ENCODE measurements around the gene CDCA3. TPM values are rescaled to one million over a fixed set of nuclear protein-coding genes. Genes with fewer than 3 reads are reported as not detected.

The CDCA3 gene
- total RNA-seq (2016; rRNA removed; fragmentation: Illumina TruSeq; extraction: Trizol) (51.9 and 56.5 TPM in 2 replicates), polyA plus RNA-seq (2011; rRNA removed) (21.8 and 32.7 TPM in 2 replicates), polyA minus RNA-seq (2011; rRNA and poly(A)+ RNA removed; ENCODE audit: low replicate concordance) (37.9 and 93.4 TPM in 2 replicates), Bru-seq, nascent RNA (percentile 53 among the genes with signal in this experiment), BruChase-seq, experiment 1, labeled RNA remaining after a 6-hour chase (percentile 59 among the genes with signal in this experiment), BruChase-seq, experiment 2, labeled RNA remaining after a 2-hour chase (percentile 59 among the genes with signal in this experiment)
- 18.2 and 19.1 TPM in 2 replicates for total RNA-seq (2016; cell fraction: cytosol; rRNA removed; fragmentation: Illumina TruSeq; extraction: Trizol; ENCODE audit: low read depth)
- 50.0 and 55.6 TPM in 2 replicates for total RNA-seq (2016; cell fraction: insoluble cytoplasmic fraction; rRNA removed; fragmentation: Illumina TruSeq; extraction: Trizol)
- total RNA-seq (2016; cell fraction: membrane; rRNA removed; fragmentation: Illumina TruSeq; extraction: Trizol): 20.4 and 21.6 TPM in 2 replicates
- 31.7 and 43.0 TPM in 2 replicates for total RNA-seq (2016; cell fraction: nucleus; rRNA removed; fragmentation: Illumina TruSeq; extraction: Trizol)
- 13.5 and 33.7 TPM in 2 replicates for polyA plus RNA-seq (2011; cell fraction: cytosol; rRNA removed)
- 64.2 and 90.2 TPM in 2 replicates for polyA plus RNA-seq (2011; cell fraction: nucleus; rRNA removed)
- polyA plus RNA-seq (2012): 11.7 and 21.3 TPM in 2 replicates
- 16.4 and 16.7 TPM in 2 replicates for polyA plus RNA-seq (2016; cell fraction: cytosol; fragmentation: Illumina TruSeq; extraction: Trizol; ENCODE audit: low read depth)
- 57.9 and 60.0 TPM in 2 replicates for polyA plus RNA-seq (2016; cell fraction: insoluble cytoplasmic fraction; fragmentation: Illumina TruSeq; extraction: Trizol; ENCODE audit: low read depth)
- 15.5 and 16.6 TPM in 2 replicates for polyA plus RNA-seq (2016; cell fraction: membrane; fragmentation: Illumina TruSeq; extraction: Trizol; ENCODE audit: low read depth)
- polyA plus RNA-seq (2016; cell fraction: nucleus; fragmentation: Illumina TruSeq; extraction: Trizol; ENCODE audit: insufficient read depth, low read depth): 101 and 114 TPM in 2 replicates
- 13.8 and 22.5 TPM in 2 replicates for polyA minus RNA-seq (2011; cell fraction: cytosol; rRNA and poly(A)+ RNA removed)
- polyA minus RNA-seq (2011; cell fraction: nucleus; rRNA and poly(A)+ RNA removed): 19.8 and 31.5 TPM in 2 replicates
- long read RNA-seq, experiment 1, transcript CDCA3-207 (6 exons, 1,943 nt): major isoform, 47 of 65 reads
- long read RNA-seq, experiment 1, transcript CDCA3-204 (5 exons, 1,327 nt): minor isoform, 6 of 65 reads
- long read RNA-seq, experiment 1, partial matches to known transcripts: 1 of 65 reads
- long read RNA-seq, experiment 1, other reads (novel, unspliced or antisense): 7 of 65 reads
- long read RNA-seq, experiment 2, transcript CDCA3-207 (6 exons, 1,943 nt): major isoform, 6 of 14 reads
- long read RNA-seq, experiment 2, partial matches to known transcripts: 4 of 14 reads
- long read RNA-seq, experiment 2, other reads (novel, unspliced or antisense): 3 of 14 reads

GRCh38 chr12:6851153-6851920 lies at the start of gene CDCA3:
CDCA3 (minus strand) TSS chr12:6851286; CDS start chr12:6850952, 334 bp downstream.
- H3K9ac ChIP-seq (ENCODE audit: insufficient read depth, low read depth, low read length): peak within 1 kb of the TSS; percentile 86
- no TSS peak for BruUV-seq (replicated peaks)
- peak within 1 kb of the TSS; percentile 92 for H3K4me2 ChIP-seq (ENCODE audit: low read depth, low read length)
- ChIA-PET CTCF (ENCODE audit: low intra/inter-chr PET ratio, low total read pairs) (no interaction called here), POLR2A (interaction anchor here (0.8 to 5.2 kb wide), 24 partner anchors 10 to 317 kb away, joined by 3 to 132 read pairs (median 12); partner anchors contain the start of genes C12orf57, COPS7A, GAPDH and GNB3)
- intact Hi-C loops (cut with micrococcal nuclease; ENCODE audit: unreplicated experiment) (loop anchor here (1.0 kb wide), 1 partner anchor 22 kb away; the partner anchor contains the start of gene SPSB2), in situ Hi-C loops (cut with HindIII; ENCODE audit: extremely low pct_ligation_motif_present, low pct_unique_long_range_greater_than_20kb) (no loop called here)
- no peaks in the 10 kb centered on the region; the same call in 1 of the 2 replicates for H4K20me1 ChIP-seq (ENCODE audit: insufficient read depth, low read length)
- H3K36me3 ChIP-seq (replicated peaks in 1 of 2; ENCODE audit: control insufficient read depth in 1 of 2, insufficient read depth in 2 of 2, low read length in 2 of 2): peaks cover 8 to 43% of the 10 kb centered on the region in 2 experiments
- peaks cover 33% of the 10 kb centered on the region for H3K4me1 ChIP-seq (ENCODE audit: insufficient read depth, low read length)
- H3K27ac ChIP-seq (ENCODE audit: extremely low read length, insufficient read depth, low read length): peak within 1 kb of the TSS; percentile 82
- under 1% methylated on average over 35 of the region's 37 CpGs for WGBS (ENCODE audit: low lambda C conversion rate)
- peak within 1 kb of the TSS; percentile 25 for H2AFZ ChIP-seq (ENCODE audit: low read length)
- peak within 1 kb of the TSS; percentile 65 to 95 (median 79) for H3K4me3 ChIP-seq (replicated peaks in 1 of 3; ENCODE audit: insufficient read depth in 1 of 3, low read depth in 2 of 3, low read length in 3 of 3)
- peak; percentile 83 for ATAC-seq
- FAIRE-seq: peak; percentile 98
- no peaks in the 10 kb centered on the region for H3K9me3 ChIP-seq (ENCODE audit: low read length)
- DNase-seq (ENCODE audit: low spot score): peak; percentile 99
- H3K27me3 ChIP-seq (ENCODE audit: control insufficient read depth in 1 of 2, insufficient read depth in 2 of 2, low read length in 2 of 2): no peaks in the 10 kb centered on the region
- peaks cover 37% of the 10 kb centered on the region for H3K79me2 ChIP-seq (ENCODE audit: insufficient read depth, low read length)
- TF ChIP-seq ZFP37 (CRISPR knock-in tag; IDR thresholded peaks at IDR 0.05; ENCODE audit: borderline replicate concordance) (peak; percentile 42; the same call in 1 of the 2 replicates), ZNF879 (CRISPR knock-in tag; IDR thresholded peaks at IDR 0.05) (no peak), CERS6 (CRISPR knock-in tag; IDR thresholded peaks at IDR 0.05) (no peak), ZNF724P (CRISPR knock-in tag; IDR thresholded peaks at IDR 0.05; ENCODE audit: borderline replicate concordance) (peak; percentile 78), ETS1 (CRISPR knock-in tag; IDR thresholded peaks at IDR 0.05) (no peak), WIZ (CRISPR knock-in tag; IDR thresholded peaks at IDR 0.05) (no peak), NCOA2 (CRISPR knock-in tag; IDR thresholded peaks at IDR 0.05) (no peak)
- TF ChIP-seq, protein P1, sequence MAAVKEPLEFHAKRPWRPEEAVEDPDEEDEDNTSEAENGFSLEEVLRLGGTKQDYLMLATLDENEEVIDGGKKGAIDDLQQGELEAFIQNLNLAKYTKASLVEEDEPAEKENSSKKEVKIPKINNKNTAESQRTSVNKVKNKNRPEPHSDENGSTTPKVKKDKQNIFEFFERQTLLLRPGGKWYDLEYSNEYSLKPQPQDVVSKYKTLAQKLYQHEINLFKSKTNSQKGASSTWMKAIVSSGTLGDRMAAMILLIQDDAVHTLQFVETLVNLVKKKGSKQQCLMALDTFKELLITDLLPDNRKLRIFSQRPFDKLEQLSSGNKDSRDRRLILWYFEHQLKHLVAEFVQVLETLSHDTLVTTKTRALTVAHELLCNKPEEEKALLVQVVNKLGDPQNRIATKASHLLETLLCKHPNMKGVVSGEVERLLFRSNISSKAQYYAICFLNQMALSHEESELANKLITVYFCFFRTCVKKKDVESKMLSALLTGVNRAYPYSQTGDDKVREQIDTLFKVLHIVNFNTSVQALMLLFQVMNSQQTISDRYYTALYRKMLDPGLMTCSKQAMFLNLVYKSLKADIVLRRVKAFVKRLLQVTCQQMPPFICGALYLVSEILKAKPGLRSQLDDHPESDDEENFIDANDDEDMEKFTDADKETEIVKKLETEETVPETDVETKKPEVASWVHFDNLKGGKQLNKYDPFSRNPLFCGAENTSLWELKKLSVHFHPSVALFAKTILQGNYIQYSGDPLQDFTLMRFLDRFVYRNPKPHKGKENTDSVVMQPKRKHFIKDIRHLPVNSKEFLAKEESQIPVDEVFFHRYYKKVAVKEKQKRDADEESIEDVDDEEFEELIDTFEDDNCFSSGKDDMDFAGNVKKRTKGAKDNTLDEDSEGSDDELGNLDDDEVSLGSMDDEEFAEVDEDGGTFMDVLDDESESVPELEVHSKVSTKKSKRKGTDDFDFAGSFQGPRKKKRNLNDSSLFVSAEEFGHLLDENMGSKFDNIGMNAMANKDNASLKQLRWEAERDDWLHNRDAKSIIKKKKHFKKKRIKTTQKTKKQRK (IDR thresholded peaks at IDR 0.05; ENCODE audit: low read length): peak; percentile 14; the same call in 1 of the 2 replicates
- TF ChIP-seq, protein P2, sequence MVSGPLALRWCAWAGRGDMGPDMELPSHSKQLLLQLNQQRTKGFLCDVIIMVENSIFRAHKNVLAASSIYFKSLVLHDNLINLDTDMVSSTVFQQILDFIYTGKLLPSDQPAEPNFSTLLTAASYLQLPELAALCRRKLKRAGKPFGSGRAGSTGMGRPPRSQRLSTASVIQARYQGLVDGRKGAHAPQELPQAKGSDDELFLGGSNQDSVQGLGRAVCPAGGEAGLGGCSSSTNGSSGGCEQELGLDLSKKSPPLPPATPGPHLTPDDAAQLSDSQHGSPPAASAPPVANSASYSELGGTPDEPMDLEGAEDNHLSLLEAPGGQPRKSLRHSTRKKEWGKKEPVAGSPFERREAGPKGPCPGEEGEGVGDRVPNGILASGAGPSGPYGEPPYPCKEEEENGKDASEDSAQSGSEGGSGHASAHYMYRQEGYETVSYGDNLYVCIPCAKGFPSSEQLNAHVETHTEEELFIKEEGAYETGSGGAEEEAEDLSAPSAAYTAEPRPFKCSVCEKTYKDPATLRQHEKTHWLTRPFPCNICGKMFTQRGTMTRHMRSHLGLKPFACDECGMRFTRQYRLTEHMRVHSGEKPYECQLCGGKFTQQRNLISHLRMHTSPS (CRISPR knock-in tag; IDR thresholded peaks at IDR 0.05; ENCODE audit: low read depth): no peak; the same call in 1 of the 2 replicates

Data from HepG2 (cell line).